Stimulated activated CD8-positive, alpha-beta memory T cell treated with anti-CD3 and anti-CD28 coated beads, Interleukin-7, amount 100 ng/mL, for 4 hours (primary cell): ENCODE results near the gene BPIFB2.

Source experiments
- DNase-seq, 2 donors: peaks; one replicate each; pipeline ENCODE4 v3.0.0-alpha.2; 2020; ENCODE audit warnings: low read depth in 2 of 2

BPIFB2 gene

GRCh38 chr20:33068251-33068939 lies 60.9 kb downstream of the BPIFB2 start:
- DNase-seq: no peak

- no peak for DNase-seq
Observed at GRCh38 chr20:33069673-33070072, 62.2 kb downstream of the BPIFB2 start.

- no peak for DNase-seq
Observed at GRCh38 chr20:33070111-33071053, 62.9 kb downstream of the BPIFB2 start.

- DNase-seq: no peak
Observed at GRCh38 chr20:33071198-33071597, 63.7 kb downstream of the BPIFB2 start.

- DNase-seq: no peak
Observed at GRCh38 chr20:33072362-33072761, 64.9 kb downstream of the BPIFB2 start.

- DNase-seq: no peak
Observed at GRCh38 chr20:33072813-33073212, 65.3 kb downstream of the BPIFB2 start.
